Measurements from ENCODE around the gene DACH2. TPM values are rescaled to one million over a fixed set of nuclear protein-coding genes. Genes with fewer than 3 reads are reported as not detected.

The DACH2 gene
- total RNA-seq, 4 donors from 2014 or later, result not detected

DNA sequence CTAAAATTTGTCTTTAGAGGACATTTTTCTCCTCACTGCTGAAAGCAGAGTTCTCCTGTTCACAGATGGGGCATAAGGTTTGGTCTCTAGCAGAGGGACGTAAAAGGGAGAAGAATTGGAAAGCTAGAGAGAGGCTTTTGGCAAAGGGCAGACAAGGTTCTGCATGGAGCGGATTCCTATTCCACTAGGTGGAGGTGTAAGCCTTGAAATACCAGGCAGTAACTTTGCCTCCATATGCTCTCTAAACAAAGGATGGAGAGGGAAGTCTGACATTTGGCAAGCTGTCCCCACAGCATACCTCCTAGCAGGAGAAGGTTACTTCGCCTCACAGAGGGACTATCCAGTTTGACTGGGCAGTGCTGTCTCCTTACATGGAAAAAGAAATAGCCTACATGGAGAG lies 174.7 kb downstream of the DACH2 start:
- Histone ChIP-seq H3K27ac (no peak overlapping the region), H3K4me1 (no peaks in the 10 kb centered on the region), H3K4me3 (no peak overlapping the region), H3K27me3 (no peaks in the 10 kb centered on the region), H3K36me3 (no peaks in the 10 kb centered on the region), H3K9me3 (no peaks in the 10 kb centered on the region)
- intact Hi-C loops (cut with DNase I; ENCODE audit: low total_unique reads), result no loop called here
- DNase-seq (no peak), ATAC-seq (no peak)
- in situ Hi-C loops (cut with MboI; ENCODE audit: low sequenced_read_pairs in 4 of 4), result no loop called here
- TF ChIP-seq POLR2A (IDR thresholded peaks at IDR 0.05), result no peak
- TF ChIP-seq, protein P1, sequence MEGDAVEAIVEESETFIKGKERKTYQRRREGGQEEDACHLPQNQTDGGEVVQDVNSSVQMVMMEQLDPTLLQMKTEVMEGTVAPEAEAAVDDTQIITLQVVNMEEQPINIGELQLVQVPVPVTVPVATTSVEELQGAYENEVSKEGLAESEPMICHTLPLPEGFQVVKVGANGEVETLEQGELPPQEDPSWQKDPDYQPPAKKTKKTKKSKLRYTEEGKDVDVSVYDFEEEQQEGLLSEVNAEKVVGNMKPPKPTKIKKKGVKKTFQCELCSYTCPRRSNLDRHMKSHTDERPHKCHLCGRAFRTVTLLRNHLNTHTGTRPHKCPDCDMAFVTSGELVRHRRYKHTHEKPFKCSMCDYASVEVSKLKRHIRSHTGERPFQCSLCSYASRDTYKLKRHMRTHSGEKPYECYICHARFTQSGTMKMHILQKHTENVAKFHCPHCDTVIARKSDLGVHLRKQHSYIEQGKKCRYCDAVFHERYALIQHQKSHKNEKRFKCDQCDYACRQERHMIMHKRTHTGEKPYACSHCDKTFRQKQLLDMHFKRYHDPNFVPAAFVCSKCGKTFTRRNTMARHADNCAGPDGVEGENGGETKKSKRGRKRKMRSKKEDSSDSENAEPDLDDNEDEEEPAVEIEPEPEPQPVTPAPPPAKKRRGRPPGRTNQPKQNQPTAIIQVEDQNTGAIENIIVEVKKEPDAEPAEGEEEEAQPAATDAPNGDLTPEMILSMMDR (IDR thresholded peaks at IDR 0.05 in 4 of 5, conservative IDR thresholded peaks at IDR 0.05 in 1 of 5), result no peak

DNA sequence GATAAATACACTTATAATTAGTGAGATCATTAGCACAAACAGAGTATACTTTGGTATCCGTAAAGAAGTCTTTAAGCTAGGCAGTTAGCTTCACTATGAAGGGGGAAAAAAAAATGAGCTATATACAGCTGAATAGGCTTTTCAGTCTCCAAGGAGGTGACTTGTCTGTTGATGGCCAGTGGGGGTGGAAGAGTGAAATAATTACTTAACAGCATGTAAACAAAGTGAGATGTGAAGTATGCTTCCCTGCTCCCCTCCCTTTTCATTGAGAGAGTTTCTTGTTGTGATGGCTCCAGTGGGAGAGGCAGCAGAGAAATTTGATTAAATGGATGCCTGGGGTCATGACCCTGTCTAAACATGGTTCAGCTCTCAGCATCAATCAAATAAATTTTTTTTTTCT lies 180.9 kb downstream of the DACH2 start:
- Histone ChIP-seq H3K27me3 (no peaks in the 10 kb centered on the region), H3K4me1 (no peaks in the 10 kb centered on the region), H3K36me3 (no peaks in the 10 kb centered on the region), H3K9me3 (no peaks in the 10 kb centered on the region), H3K27ac (no peak overlapping the region), H3K4me3 (no peak overlapping the region)
- in situ Hi-C loops (cut with MboI; ENCODE audit: low sequenced_read_pairs in 4 of 4) (no loop called here), intact Hi-C loops (cut with DNase I; ENCODE audit: low total_unique reads) (no loop called here)
- ATAC-seq (no peak), DNase-seq (no peak)
- TF ChIP-seq POLR2A (IDR thresholded peaks at IDR 0.05), result no peak
- TF ChIP-seq, protein P1 (IDR thresholded peaks at IDR 0.05 in 4 of 5, conservative IDR thresholded peaks at IDR 0.05 in 1 of 5), result no peak

DNA sequence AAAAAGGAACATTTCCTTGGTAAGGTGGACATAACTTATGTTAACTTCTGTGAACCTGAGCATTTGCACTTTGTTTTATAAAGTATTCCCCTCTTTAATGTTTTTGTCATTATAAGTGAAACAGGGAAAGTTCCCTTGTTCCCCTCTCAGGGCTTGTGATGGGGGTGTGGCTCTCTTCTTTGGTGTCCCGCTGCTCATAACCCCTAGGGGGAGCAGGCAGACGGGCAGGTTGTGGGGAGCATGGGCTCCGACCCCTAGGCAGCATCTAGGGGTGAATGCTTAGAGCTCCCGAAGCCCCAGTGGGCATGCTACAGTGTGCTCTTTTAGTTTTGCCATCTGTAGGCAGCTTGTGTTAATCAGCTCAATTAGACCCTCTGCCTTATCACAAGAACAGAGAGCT lies 200.4 kb downstream of the DACH2 start:
- TF ChIP-seq, protein P1 (IDR thresholded peaks at IDR 0.05 in 4 of 5, conservative IDR thresholded peaks at IDR 0.05 in 1 of 5), result no peak
- no peak for TF ChIP-seq POLR2A (IDR thresholded peaks at IDR 0.05)
- DNase-seq (no peak), ATAC-seq (no peak)
- Histone ChIP-seq H3K36me3 (no peaks in the 10 kb centered on the region), H3K27ac (no peak overlapping the region), H3K27me3 (no peaks in the 10 kb centered on the region), H3K9me3 (no peaks in the 10 kb centered on the region), H3K4me3 (no peak overlapping the region), H3K4me1 (no peaks in the 10 kb centered on the region)
- intact Hi-C loops (cut with DNase I; ENCODE audit: low total_unique reads) (no loop called here), in situ Hi-C loops (cut with MboI; ENCODE audit: low sequenced_read_pairs in 4 of 4) (no loop called here)

DNA sequence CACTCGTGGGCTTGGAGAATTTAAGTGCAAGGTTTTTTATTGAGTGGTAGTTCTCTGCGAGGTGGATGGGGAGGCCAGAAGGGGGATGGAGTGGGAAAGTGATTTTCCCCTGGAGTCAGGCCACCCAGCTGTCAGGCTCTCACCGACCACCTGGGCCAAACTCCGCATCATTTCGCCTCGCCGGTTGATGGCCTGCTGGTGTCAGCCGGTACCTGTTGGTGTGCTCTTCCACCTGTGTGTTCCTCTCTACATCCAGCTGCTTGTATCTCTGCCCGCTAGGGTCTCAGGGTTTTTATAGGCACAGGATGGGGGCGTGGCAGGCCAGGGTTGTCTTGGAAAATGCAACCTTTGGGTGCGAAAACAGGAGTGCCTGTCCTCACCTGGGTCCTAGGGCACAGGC lies 200.9 kb downstream of the DACH2 start:
- in situ Hi-C loops (cut with MboI; ENCODE audit: low sequenced_read_pairs in 4 of 4), result no loop called here
- DNase-seq (no peak), ATAC-seq (no peak)

More for the DNA sequence above, 200.9 kb downstream of the DACH2 start:
- Histone ChIP-seq H3K27me3 (no peaks in the 10 kb centered on the region), H3K4me1 (no peaks in the 10 kb centered on the region), H3K9me3 (no peaks in the 10 kb centered on the region), H3K27ac (no peak overlapping the region), H3K36me3 (no peaks in the 10 kb centered on the region), H3K4me3 (no peak overlapping the region)
- TF ChIP-seq, protein P1 (IDR thresholded peaks at IDR 0.05 in 4 of 5, conservative IDR thresholded peaks at IDR 0.05 in 1 of 5), result no peak
- TF ChIP-seq POLR2A (IDR thresholded peaks at IDR 0.05), result no peak
- intact Hi-C loops (cut with DNase I; ENCODE audit: low total_unique reads), result no loop called here
